Measurements from ENCODE around the gene PLCG2.

DNA sequence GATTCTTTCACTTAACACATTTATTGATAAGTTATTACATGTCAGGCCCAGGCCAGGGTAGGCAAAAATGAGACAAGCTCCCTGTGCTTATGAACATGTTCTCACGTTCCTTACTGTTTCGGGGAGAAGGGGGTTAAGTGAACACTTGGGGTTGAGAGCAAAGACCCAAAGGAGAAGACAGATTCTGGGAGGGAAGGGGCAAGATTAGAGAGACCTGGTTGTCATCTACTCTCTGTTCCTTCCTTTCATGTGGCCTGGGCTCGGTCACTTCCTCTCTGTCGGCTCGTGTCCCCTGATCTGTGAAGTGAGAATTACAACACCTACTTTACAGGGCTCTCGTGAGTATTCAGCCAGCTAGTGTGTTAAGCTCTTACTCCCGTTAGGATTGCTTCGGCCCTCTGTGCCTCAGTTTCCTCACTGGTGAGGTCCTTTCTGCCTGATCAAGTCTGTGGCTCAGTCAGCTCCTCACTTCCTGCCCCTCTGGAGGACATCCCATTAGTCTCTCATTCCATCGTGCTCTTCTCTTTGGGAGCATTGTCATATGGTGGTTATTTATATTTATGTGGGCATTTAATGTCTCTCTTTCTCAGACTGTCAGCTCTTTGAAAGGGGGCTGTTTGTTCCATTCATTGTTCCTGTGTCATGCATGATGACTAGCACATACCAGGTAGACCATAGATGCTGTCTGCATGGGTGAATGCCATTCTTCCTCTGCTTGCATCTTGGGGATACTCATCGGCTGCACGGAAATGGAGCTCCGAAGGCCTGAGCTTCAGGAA is 38.9 kb downstream of the PLCG2 start:
- TF ChIP-seq ZNF384 (IDR thresholded peaks at IDR 0.05) (no peak), FOXA1 (IDR thresholded peaks at IDR 0.05) (no peak), SP1 (IDR thresholded peaks at IDR 0.05) (no peak), ELF4 (IDR thresholded peaks at IDR 0.05) (no peak), TARDBP (IDR thresholded peaks at IDR 0.05) (no peak), CTBP1 (IDR thresholded peaks at IDR 0.05; ENCODE audit: borderline replicate concordance) (no peak), FOXK2 (IDR thresholded peaks at IDR 0.05) (no peak), LEF1 (IDR thresholded peaks at IDR 0.05; ENCODE audit: borderline replicate concordance) (no peak), ARNT (IDR thresholded peaks at IDR 0.05) (no peak), FOXM1 (IDR thresholded peaks at IDR 0.05; ENCODE audit: borderline replicate concordance) (no peak), BHLHE40 (IDR thresholded peaks at IDR 0.05; ENCODE audit: borderline replicate concordance) (no peak), NFRKB (IDR thresholded peaks at IDR 0.05) (no peak), SUZ12 (IDR thresholded peaks at IDR 0.05) (no peak), PKNOX1 (IDR thresholded peaks at IDR 0.05) (no peak)
